ENCODE measurements around the gene TTC34. TPM values are rescaled to one million over a fixed set of nuclear protein-coding genes. Genes with fewer than 3 reads are reported as not detected.

TTC34 gene
- total and polyA plus RNA-seq, 2 donors (not counting 1 experiment from before 2014, with no cell fraction given) = 0.05 to 0.17 TPM

- H3K27ac ChIP-seq (ENCODE audit: insufficient read depth, low read length) = no peak overlapping the region
- no peak overlapping the region for H3K4me2 ChIP-seq (ENCODE audit: extremely low read depth, insufficient read depth, low read length)
- no peak overlapping the region for H2AFZ ChIP-seq (ENCODE audit: low read length)
- no peak for TF ChIP-seq EZH2 (IDR thresholded peaks at IDR 0.05; ENCODE audit: low read length, missing control alignments)
- TF ChIP-seq, protein P1, sequence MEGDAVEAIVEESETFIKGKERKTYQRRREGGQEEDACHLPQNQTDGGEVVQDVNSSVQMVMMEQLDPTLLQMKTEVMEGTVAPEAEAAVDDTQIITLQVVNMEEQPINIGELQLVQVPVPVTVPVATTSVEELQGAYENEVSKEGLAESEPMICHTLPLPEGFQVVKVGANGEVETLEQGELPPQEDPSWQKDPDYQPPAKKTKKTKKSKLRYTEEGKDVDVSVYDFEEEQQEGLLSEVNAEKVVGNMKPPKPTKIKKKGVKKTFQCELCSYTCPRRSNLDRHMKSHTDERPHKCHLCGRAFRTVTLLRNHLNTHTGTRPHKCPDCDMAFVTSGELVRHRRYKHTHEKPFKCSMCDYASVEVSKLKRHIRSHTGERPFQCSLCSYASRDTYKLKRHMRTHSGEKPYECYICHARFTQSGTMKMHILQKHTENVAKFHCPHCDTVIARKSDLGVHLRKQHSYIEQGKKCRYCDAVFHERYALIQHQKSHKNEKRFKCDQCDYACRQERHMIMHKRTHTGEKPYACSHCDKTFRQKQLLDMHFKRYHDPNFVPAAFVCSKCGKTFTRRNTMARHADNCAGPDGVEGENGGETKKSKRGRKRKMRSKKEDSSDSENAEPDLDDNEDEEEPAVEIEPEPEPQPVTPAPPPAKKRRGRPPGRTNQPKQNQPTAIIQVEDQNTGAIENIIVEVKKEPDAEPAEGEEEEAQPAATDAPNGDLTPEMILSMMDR (conservative IDR thresholded peaks at IDR 0.05 in 1 of 2, IDR thresholded peaks at IDR 0.05 in 1 of 2; ENCODE audit: low read depth in 1 of 2, low read length in 2 of 2) = no peak
- no peaks in the 10 kb centered on the region for H4K20me1 ChIP-seq (ENCODE audit: control insufficient read depth, extremely low read depth, insufficient read depth, low read length)
- peaks cover 8% of the 10 kb centered on the region for H3K4me1 ChIP-seq (ENCODE audit: control insufficient read depth, extremely low read depth, insufficient read depth, low read length)
- H3K36me3 ChIP-seq (ENCODE audit: control insufficient read depth, insufficient read depth, low read length) = no peaks in the 10 kb centered on the region
- H3K9me3 ChIP-seq (ENCODE audit: control insufficient read depth, insufficient read depth, low read depth, low read length) = no peaks in the 10 kb centered on the region
- no peak overlapping the region for H3K9ac ChIP-seq (ENCODE audit: insufficient read depth, low read length)
- no peaks in the 10 kb centered on the region for H3K79me2 ChIP-seq (ENCODE audit: control insufficient read depth, insufficient read depth, low read length)
- no peaks in the 10 kb centered on the region for H3K27me3 ChIP-seq (ENCODE audit: control insufficient read depth, insufficient read depth, low read length)
- H3K4me3 ChIP-seq (replicated peaks in 1 of 4; ENCODE audit: control extremely low read depth in 1 of 4, insufficient read depth in 1 of 4, low read depth in 3 of 4, low read length in 4 of 4) = no peak overlapping the region
- no peak for DNase-seq (ENCODE audit: low read depth in 2 of 2)
Observed at GRCh38 chr1:2589431-2590232, 211.9 kb downstream of the TTC34 start.

DNA sequence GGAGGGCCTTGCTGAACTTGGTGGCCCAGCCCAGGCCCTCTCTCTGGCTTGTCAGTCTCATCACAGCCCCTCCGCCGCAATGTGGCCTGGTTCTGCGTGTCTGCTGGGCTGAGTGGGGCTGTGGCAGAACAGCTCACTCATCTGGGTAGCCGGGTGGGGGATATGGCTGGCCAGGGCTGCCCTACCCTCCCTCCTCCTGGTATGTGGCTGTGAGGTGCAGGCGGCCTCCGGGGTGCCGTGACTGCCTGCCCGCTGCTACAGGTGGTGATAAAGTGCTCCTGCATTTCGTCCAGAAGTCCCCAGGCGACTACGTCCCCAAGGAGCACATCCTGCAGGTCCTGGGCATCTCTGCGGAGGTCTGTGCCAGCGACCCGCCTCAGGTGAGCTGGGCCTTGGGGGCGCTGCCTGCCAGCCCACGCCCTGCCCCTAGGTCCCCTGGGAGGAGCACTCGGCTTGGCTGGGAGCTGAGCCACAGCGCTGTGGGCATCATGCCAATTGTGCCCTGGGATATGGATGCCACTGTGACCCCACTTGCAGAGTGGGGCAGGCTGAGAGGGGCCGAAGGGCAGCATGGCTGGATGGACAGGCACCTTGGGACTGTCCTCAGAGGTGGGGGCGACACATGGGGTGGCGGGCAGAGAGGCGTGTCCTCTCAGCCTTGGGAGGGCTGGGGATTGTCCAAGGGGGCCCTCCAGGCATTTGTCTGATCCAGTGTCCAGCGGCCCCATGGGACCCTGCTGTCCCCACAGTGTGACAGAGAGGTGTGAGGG, 212.6 kb downstream of the TTC34 start:
- no peaks in the 10 kb centered on the region for H3K36me3 ChIP-seq (ENCODE audit: control insufficient read depth, insufficient read depth, low read length)
- TF ChIP-seq, protein P1 (conservative IDR thresholded peaks at IDR 0.05 in 1 of 2, IDR thresholded peaks at IDR 0.05 in 1 of 2; ENCODE audit: low read depth in 1 of 2, low read length in 2 of 2) = no peak
- TF ChIP-seq EZH2 (IDR thresholded peaks at IDR 0.05; ENCODE audit: low read length, missing control alignments) = no peak
- H3K79me2 ChIP-seq (ENCODE audit: control insufficient read depth, insufficient read depth, low read length) = no peaks in the 10 kb centered on the region
- H3K9ac ChIP-seq (ENCODE audit: insufficient read depth, low read length) = no peak overlapping the region
- no peaks in the 10 kb centered on the region for H4K20me1 ChIP-seq (ENCODE audit: control insufficient read depth, extremely low read depth, insufficient read depth, low read length)
- H3K27me3 ChIP-seq (ENCODE audit: control insufficient read depth, insufficient read depth, low read length) = no peaks in the 10 kb centered on the region
- no peaks in the 10 kb centered on the region for H3K9me3 ChIP-seq (ENCODE audit: control insufficient read depth, insufficient read depth, low read depth, low read length)
- H3K27ac ChIP-seq (ENCODE audit: insufficient read depth, low read length) = no peak overlapping the region
- no peak overlapping the region for H3K4me3 ChIP-seq (replicated peaks in 1 of 4; ENCODE audit: control extremely low read depth in 1 of 4, insufficient read depth in 1 of 4, low read depth in 3 of 4, low read length in 4 of 4)
- H3K4me1 ChIP-seq (ENCODE audit: control insufficient read depth, extremely low read depth, insufficient read depth, low read length) = peaks cover 5% of the 10 kb centered on the region
- H3K4me2 ChIP-seq (ENCODE audit: extremely low read depth, insufficient read depth, low read length) = no peak overlapping the region
- H2AFZ ChIP-seq (ENCODE audit: low read length) = no peak overlapping the region
- no peak for DNase-seq (ENCODE audit: low read depth in 2 of 2)

GRCh38 chr1:2587860-2588571, 213.5 kb downstream of the TTC34 start:
- H3K9ac ChIP-seq (ENCODE audit: insufficient read depth, low read length) = no peak overlapping the region
- no peak overlapping the region for H3K27ac ChIP-seq (ENCODE audit: insufficient read depth, low read length)
- TF ChIP-seq EZH2 (IDR thresholded peaks at IDR 0.05; ENCODE audit: low read length, missing control alignments) = no peak
- TF ChIP-seq, protein P1 (conservative IDR thresholded peaks at IDR 0.05 in 1 of 2, IDR thresholded peaks at IDR 0.05 in 1 of 2; ENCODE audit: low read depth in 1 of 2, low read length in 2 of 2) = no peak
- peaks cover 5% of the 10 kb centered on the region for H3K4me1 ChIP-seq (ENCODE audit: control insufficient read depth, extremely low read depth, insufficient read depth, low read length)
- peak overlapping the region in 3 of 4 experiments; percentile 63 to 66 (median 64) for H3K4me3 ChIP-seq (replicated peaks in 1 of 4; ENCODE audit: control extremely low read depth in 1 of 4, insufficient read depth in 1 of 4, low read depth in 3 of 4, low read length in 4 of 4)
- no peaks in the 10 kb centered on the region for H4K20me1 ChIP-seq (ENCODE audit: control insufficient read depth, extremely low read depth, insufficient read depth, low read length)
- no peaks in the 10 kb centered on the region for H3K9me3 ChIP-seq (ENCODE audit: control insufficient read depth, insufficient read depth, low read depth, low read length)
- H3K4me2 ChIP-seq (ENCODE audit: extremely low read depth, insufficient read depth, low read length) = peak overlapping the region; percentile 95
- H3K79me2 ChIP-seq (ENCODE audit: control insufficient read depth, insufficient read depth, low read length) = no peaks in the 10 kb centered on the region
- H3K36me3 ChIP-seq (ENCODE audit: control insufficient read depth, insufficient read depth, low read length) = no peaks in the 10 kb centered on the region
- H2AFZ ChIP-seq (ENCODE audit: low read length) = no peak overlapping the region
- DNase-seq (ENCODE audit: low read depth in 2 of 2) = no peak
- H3K27me3 ChIP-seq (ENCODE audit: control insufficient read depth, insufficient read depth, low read length) = no peaks in the 10 kb centered on the region

Measured in fibroblast of lung (primary cell).